Testis (tissue), 2 donors: Measurements from ENCODE around the gene RACK1.

Experiments used
- CTCF ChIP-seq, 3 experiments: fragments of 450-650 bp in 2 of 3; fragments of 200-600 bp in 1 of 3; sonication (generic) in 1 of 3; IDR thresholded peaks; one replicate each; pipeline ENCODE4 v1.5.1; 2016 to 2019; ENCODE audit warnings: antibody characterized with exemption in 3 of 3, mild to moderate bottlenecking in 2 of 3, moderate library complexity in 1 of 3
- POLR2A ChIP-seq: fragments of 450-650 bp; IDR thresholded peaks from one replicate; pipeline ENCODE4 v1.6.1; 2017; ENCODE audit warnings: antibody characterized with exemption, mild to moderate bottlenecking, moderate library complexity

GRCh38 chr5:181212080-181212479, 31.6 kb downstream of the RACK1 start:
- TF ChIP-seq CTCF (IDR thresholded peaks at IDR 0.05): no peak
- no peak for TF ChIP-seq POLR2A
